GM12878 (cell line): ENCODE data around the gene CD2BP2. TPM values are rescaled to one million over a fixed set of nuclear protein-coding genes. Genes with fewer than 3 reads are reported as not detected.

Source experiments
- ATAC-seq: fragments of 200-7000 bp; cut with Tn5 transposase; 3 replicates; pipeline ENCODE4 v1.9.1; 2020; ENCODE audit warnings: mild to moderate bottlenecking, moderate library complexity
- BruUV-seq: library from RNA; stranded (reverse); fragments of 400-500 nt; replicated peaks from 2 replicates; lab custom pipeline; 2021; lab: Mats Ljungman, UMichigan
- CTCF ChIA-PET: fragments of 300-600 bp; sonication (Branson Sonifier 250); formaldehyde crosslinking; extraction: SDS; loops from one replicate; lab custom pipeline; 2021; ENCODE audit warnings: inconsistent platforms; lab: Yijun Ruan, JAX
- POLR2A ChIA-PET: fragments of 350-600 bp; formaldehyde crosslinking; extraction: SDS; loops from one replicate; lab custom pipeline; 2021; ENCODE audit warnings: inconsistent platforms; lab: Charles Lee
- RAD21 ChIA-PET: fragments of 300-600 bp; sonication (Branson Sonifier 250); formaldehyde crosslinking; loops from one replicate; lab custom pipeline; 2023; ENCODE audit warnings: antibody characterized with exemption; ENCODE audit not compliant: unreplicated experiment; lab: Charles Lee
- SMC1A ChIA-PET: fragments of 300-600 bp; sonication (Branson Sonifier 250); formaldehyde crosslinking; loops from one replicate; lab custom pipeline; 2023; ENCODE audit not compliant: unreplicated experiment, uncharacterized antibody; lab: Charles Lee
- DNase-seq: peaks from one replicate; pipeline ENCODE4 v3.0.0-alpha.2; 2011; ENCODE audit warnings: low read depth, low spot score
- FAIRE-seq: peaks from 3 replicates; lab custom pipeline; 2011; peaks lifted over from hg19 to GRCh38; lab: Jason Lieb, UNC
- H2AFZ ChIP-seq: 2 replicates; pipeline ENCODE4 v1.6.0; 2011; ENCODE audit warnings: low read depth, low read length, control low read depth; ENCODE audit not compliant: control insufficient read depth
- H3K27ac ChIP-seq: 2 replicates; pipeline ENCODE4 v1.5.1; 2011; ENCODE audit warnings: control low read depth; ENCODE audit not compliant: control insufficient read depth, insufficient read depth
- H3K27me3 ChIP-seq, 2 experiments: replicated peaks in 1 of 2; 2 replicates each; pipeline versions ENCODE4 v1.6.0 to v1.6.1; 2011; ENCODE audit warnings: low read length in 1 of 2; ENCODE audit not compliant: control insufficient read depth in 2 of 2, insufficient read depth in 2 of 2
- H3K36me3 ChIP-seq, 2 experiments: 2 replicates each; pipeline ENCODE4 v1.5.1; 2011; ENCODE audit warnings: low read length in 1 of 2; ENCODE audit not compliant: control insufficient read depth in 2 of 2, insufficient read depth in 2 of 2
- H3K4me1 ChIP-seq: 2 replicates; pipeline ENCODE4 v1.6.1; 2011; ENCODE audit warnings: mild to moderate bottlenecking, low read length, moderate library complexity, mixed read lengths; ENCODE audit not compliant: control insufficient read depth, insufficient read depth
- H3K4me2 ChIP-seq: 2 replicates; pipeline ENCODE4 v1.6.0; 2011; ENCODE audit warnings: control low read depth; ENCODE audit not compliant: control insufficient read depth, insufficient read depth
- H3K4me3 ChIP-seq: fragments of 200-600 bp; sonication (generic); 2 replicates; pipeline ENCODE4 v1.5.1; 2016
- H3K79me2 ChIP-seq: 2 replicates; pipeline ENCODE4 v1.6.0; 2011; ENCODE audit warnings: low read length; ENCODE audit not compliant: control insufficient read depth, insufficient read depth
- H3K9ac ChIP-seq: 2 replicates; pipeline ENCODE4 v1.8.0; 2011; ENCODE audit warnings: low read length, control low read depth, mixed read lengths; ENCODE audit not compliant: control insufficient read depth, insufficient read depth
- H3K9me3 ChIP-seq: replicated peaks from 3 replicates; pipeline ENCODE4 v1.5.1; 2011; ENCODE audit warnings: mild to moderate bottlenecking, low read length; ENCODE audit not compliant: control insufficient read depth, insufficient read depth
- H4K20me1 ChIP-seq: 2 replicates; pipeline ENCODE4 v1.6.0; 2011; ENCODE audit not compliant: control insufficient read depth, insufficient read depth
- CBFB ChIP-seq: IDR thresholded peaks from 2 replicates; pipeline ENCODE4 v1.6.1; 2016; ENCODE audit warnings: antibody characterized with exemption, low read depth
- CHD2 ChIP-seq: IDR thresholded peaks from 2 replicates; pipeline ENCODE4 v1.6.1; 2011; ENCODE audit warnings: low read depth, low read length, improper control_type of control experiment, borderline replicate concordance
- CUX1 ChIP-seq: IDR thresholded peaks from 2 replicates; pipeline ENCODE4 v1.6.1; 2012; ENCODE audit warnings: improper control_type of control experiment, low read depth, low read length; ENCODE audit not compliant: insufficient replicate concordance
- E2F4 ChIP-seq: IDR thresholded peaks from 2 replicates; pipeline ENCODE4 v1.6.1; 2012; ENCODE audit warnings: low read depth, low read length, improper control_type of control experiment
- EGR1 ChIP-seq, 2 experiments: IDR thresholded peaks; 1 replicate in 1 of 2; 2 replicates in 1 of 2; pipeline ENCODE4 v1.6.1; 2011 to 2012; ENCODE audit warnings: low read depth in 2 of 2, low read length in 2 of 2, borderline replicate concordance in 1 of 2, mild to moderate bottlenecking in 1 of 2, moderate library complexity in 1 of 2
- HDGF ChIP-seq: fragments of 450-650 bp; IDR thresholded peaks from 2 replicates; pipeline ENCODE4 v1.6.1; 2016; ENCODE audit warnings: antibody characterized with exemption
- IKZF1 ChIP-seq: fragments of 450-650 bp; conservative IDR thresholded peaks from 2 replicates; pipeline ENCODE4 v1.6.1; 2017; ENCODE audit warnings: antibody characterized with exemption, mild to moderate bottlenecking
- IKZF2 ChIP-seq, 2 experiments: fragments of 450-650 bp; IDR thresholded peaks; 2 replicates each; pipeline ENCODE4 v1.6.1; 2017; ENCODE audit warnings: mild to moderate bottlenecking in 2 of 2, moderate library complexity in 2 of 2
- MLLT1 ChIP-seq: fragments of 450-650 bp; IDR thresholded peaks from 2 replicates; pipeline ENCODE4 v1.6.1; 2016; ENCODE audit warnings: mild to moderate bottlenecking
- PAX5 ChIP-seq: IDR thresholded peaks from 2 replicates; pipeline ENCODE4 v1.6.1; 2011; ENCODE audit warnings: low read depth, low read length, borderline replicate concordance
- PML ChIP-seq: IDR thresholded peaks from 2 replicates; pipeline ENCODE4 v1.6.1; 2012; ENCODE audit warnings: low read length, inconsistent platforms
- POU2F2 ChIP-seq: IDR thresholded peaks from 3 replicates; pipeline ENCODE4 v1.6.1; 2011; ENCODE audit warnings: low read depth, mild to moderate bottlenecking, low read length, borderline replicate concordance
- SREBF2 ChIP-seq: IDR thresholded peaks from 2 replicates; pipeline ENCODE4 v1.6.1; 2012; ENCODE audit warnings: mild to moderate bottlenecking, low read length
- STAT1 ChIP-seq: fragments of 450-650 bp; conservative IDR thresholded peaks from 2 replicates; pipeline ENCODE4 v1.6.1; 2014; ENCODE audit warnings: antibody characterized with exemption, mild to moderate bottlenecking
- TARDBP ChIP-seq: IDR thresholded peaks from 2 replicates; pipeline ENCODE4 v1.6.1; 2016; ENCODE audit warnings: borderline replicate concordance
- ZNF217 ChIP-seq: fragments of 450-650 bp; IDR thresholded peaks from 2 replicates; pipeline ENCODE4 v1.6.1; 2017; ENCODE audit warnings: antibody characterized with exemption, mild to moderate bottlenecking
- WGBS: methylation state at CpG from one replicate; pipeline ENCODE4 v1.1.6; 2016; ENCODE audit warnings: low lambda C conversion rate; ENCODE audit not compliant: insufficient replicate concordance, insufficient coverage; ENCODE audit errors: missing lambda C conversion rate; 5-methylcytosine and 5-hydroxymethylcytosine counted together
- in situ Hi-C: fragments of 300-500 bp; cut with MboI; formaldehyde crosslinking; loops from 9 replicates; pipeline ENCODE4 v1.14.3; 2018; ENCODE audit warnings: mixed read lengths
- intact Hi-C: fragments of 100-400 bp; cut with micrococcal nuclease; formaldehyde crosslinking; loops from one replicate; pipeline ENCODE4 v1.14.2; 2022; ENCODE audit not compliant: unreplicated experiment
- polyA plus RNA-seq, 11 experiments: library from polyadenylated mRNA; depleted of rRNA in 4 of 11; unstranded in 6 of 11; stranded (reverse) in 5 of 11; fragments of >200 nt; fragmentation: Nextera tagmentation in 4 of 11; fragmentation: Illumina TruSeq in 1 of 11; extraction: Ambion mirVana in 4 of 11; extraction: Trizol in 1 of 11; gene quantifications; 1 replicate in 1 of 11; 2 replicates in 10 of 11; pipeline versions ENCODE4 v1.2.1 to v1.2.3, GENCODE V29; 2011 to 2016; ENCODE audit warnings: inconsistent platforms in 2 of 11, missing spikeins in 2 of 11, low read depth in 1 of 11
- total RNA-seq, 4 experiments: library from RNA; depleted of rRNA in 3 of 4; stranded (reverse); fragments of >200 nt in 3 of 4; fragmentation: Illumina TruSeq in 1 of 4; extraction: Trizol in 1 of 4; gene quantifications; 2 replicates each; pipeline versions ENCODE4 v1.2.1 to v1.2.3, GENCODE V29; 2013 to 2021

The CD2BP2 gene
- total and polyA plus RNA-seq, 10 of the 15 experiments (the other 5 are each of a cell fraction or from before 2014, with no cell fraction given): 3.3 to 47.9 (median 31.8) TPM

- Histone ChIP-seq H3K4me3 (peak overlapping the region; percentile 80; the same call in 1 of the 2 replicates), H4K20me1 (no peaks in the 10 kb centered on the region), H3K4me2 (peak overlapping the region; percentile 92), H3K4me1 (peaks cover 21% of the 10 kb centered on the region), H3K27ac (peak overlapping the region; percentile 97), H3K9ac (peak overlapping the region; percentile 85), H3K27me3 (no peaks in the 10 kb centered on the region), H3K36me3 (peaks cover 0 to 4% of the 10 kb centered on the region in 2 experiments; a peak in 2 of 4 replicates), H3K79me2 (peaks cover 23% of the 10 kb centered on the region), H3K9me3 (no peaks in the 10 kb centered on the region), H2AFZ (peak overlapping the region; percentile 76)
- BruUV-seq: no TSS peak
- DNase-seq (no peak), FAIRE-seq (peak; percentile 61), ATAC-seq (no peak; the same call in 1 of the 3 replicates)
- WGBS: 46% methylated on average over 29 of the region's 29 CpGs
- ChIA-PET RAD21 (interaction anchor here (1.1 to 1.6 kb wide), 3 partner anchors 32 to 53 kb away, joined by 3 read pairs; partner anchors contain the start of gene DCTPP1), SMC1A (interaction anchor here (0.6 to 1.3 kb wide), 3 partner anchors 21 to 53 kb away, joined by 3 read pairs; partner anchors contain the start of gene DCTPP1), CTCF (interaction anchor here (0.8 to 1.6 kb wide), 3 partner anchors 19 to 221 kb away, joined by 3 read pairs; no protein-coding TSS in a partner anchor), POLR2A (interaction anchor here (0.7 to 1.5 kb wide), 4 partner anchors 8 to 286 kb away, joined by 3 to 4 read pairs (median 3); partner anchors contain the start of genes PRR14 and TBX6)
- in situ Hi-C loops: no loop called here
- intact Hi-C loops: no loop called here
- TF ChIP-seq CBFB (no peak), TARDBP (no peak), EGR1 (IDR thresholded peaks at IDR 0.05; ENCODE audit: borderline replicate concordance in 1 of 2, low read depth in 2 of 2, low read length in 2 of 2) (peak in 1 of 2 experiments; percentile 93; a peak in 2 of 3 replicates), HDGF (0 out of 2 replicates have a peak, but pooled peaks have one; percentile 49), POU2F2 (0 out of 3 replicates have a peak, but pooled peaks have one; percentile 12), STAT1 (no peak), PML (no peak), SREBF2 (no peak), IKZF2 (IDR thresholded peaks at IDR 0.05) (peak in 1 of 2 experiments; percentile 19; a peak in 1 of 4 replicates), ZNF217 (no peak), CUX1 (no peak), CHD2 (no peak), E2F4 (no peak), IKZF1 (peak; percentile 30; the same call in 1 of the 2 replicates), PAX5 (peak; percentile 72), MLLT1 (peak; percentile 88)
These were observed 22.1 kb upstream of the CD2BP2 start for GRCh38 chr16:30377050-30377811.
